ENCODE measurements around the gene RBP5. TPM values are rescaled to one million over a fixed set of nuclear protein-coding genes. Genes with fewer than 3 reads are reported as not detected.

The RBP5 gene
- total and polyA plus RNA-seq, 9 of the 15 experiments (the other 6 are each of a cell fraction or from before 2014, with no cell fraction given) = 8.6 to 22.5 (median 11.4) TPM

DNA sequence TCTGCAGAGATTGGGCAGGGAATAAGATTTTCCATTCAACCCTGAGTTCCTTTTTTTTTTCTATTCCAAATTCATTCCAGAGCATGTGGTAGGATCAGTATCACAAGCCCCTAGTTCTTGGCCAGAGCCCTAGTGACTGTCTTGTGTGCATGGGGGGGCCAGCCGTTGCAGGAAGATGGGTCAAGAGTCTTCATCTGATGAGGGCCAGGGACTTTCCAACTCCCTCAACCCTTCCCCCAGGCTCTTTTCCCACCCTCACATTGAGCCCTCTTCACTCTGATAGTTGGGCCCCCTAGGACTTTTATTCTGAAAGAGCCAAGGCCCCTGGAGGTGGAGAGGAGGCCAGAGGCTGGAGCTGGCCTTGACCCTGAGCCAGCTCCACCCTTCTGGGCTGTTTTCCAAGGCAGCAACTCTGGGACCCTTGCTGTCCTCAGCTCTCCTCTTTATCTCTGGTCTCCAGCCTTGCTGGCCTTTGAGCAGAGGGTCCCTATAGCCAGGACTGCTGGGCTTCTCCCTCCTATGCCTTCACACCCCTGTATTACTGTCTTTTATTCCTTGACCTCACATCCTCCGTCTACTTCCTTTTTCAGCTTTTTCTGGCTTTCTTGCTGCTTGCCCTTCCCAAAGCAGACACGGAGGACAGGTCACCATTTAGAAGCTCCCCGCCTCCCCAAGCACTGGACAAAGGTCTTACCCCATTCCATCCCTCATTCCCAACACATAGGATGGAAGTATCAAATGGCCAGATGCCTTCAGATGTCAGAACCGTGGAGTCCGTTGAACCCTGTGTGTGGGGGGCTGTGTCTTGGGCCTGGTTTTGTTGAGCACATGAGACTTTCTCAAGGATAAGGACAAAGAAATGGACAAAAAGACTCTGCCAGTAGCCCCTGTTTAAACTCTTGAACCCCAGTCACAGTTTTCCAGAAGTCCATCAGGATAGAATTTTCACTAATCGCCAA lies 5.6 kb downstream of the RBP5 start:
- POLR2A ChIA-PET = interaction anchor here (0.7 to 1.7 kb wide), 5 partner anchors 10 to 179 kb away, joined by 3 to 7 read pairs (median 4); partner anchors contain the start of genes C12orf57 and RNU7-1
- Histone ChIP-seq H3K27ac (ENCODE audit: extremely low read depth, low read depth, low read length) (peak overlapping the region; percentile 88), H4K20me1 (replicated peaks; ENCODE audit: control insufficient read depth, insufficient read depth, low read length) (no peaks in the 10 kb centered on the region), H2AFZ (ENCODE audit: low read depth, low read length) (peak overlapping the region; percentile 14), H3K79me2 (ENCODE audit: control insufficient read depth, insufficient read depth, low read length) (peaks cover 11% of the 10 kb centered on the region), H3K9me3 (replicated peaks; ENCODE audit: control insufficient read depth, insufficient read depth, low read depth, low read length) (no peaks in the 10 kb centered on the region), H3K9ac (ENCODE audit: insufficient read depth in 1 of 2, low read depth in 2 of 2, low read length in 2 of 2) (peak overlapping the region; percentile 15 to 35; a peak in 3 of 4 replicates), H3K4me1 (replicated peaks in 1 of 2; ENCODE audit: control insufficient read depth in 2 of 2, insufficient read depth in 2 of 2, low read length in 2 of 2) (peaks cover 51 to 64% of the 10 kb centered on the region in 2 experiments), H3K4me2 (ENCODE audit: insufficient read depth, low read length) (peak overlapping the region; percentile 40), H3K36me3 (ENCODE audit: control insufficient read depth, insufficient read depth, low read length) (0 out of 3 replicates have a peak, but pooled peaks cover 4% of the 10 kb centered on the region), H3K27me3 (ENCODE audit: control insufficient read depth in 2 of 2, insufficient read depth in 2 of 2, low read length in 2 of 2) (no peaks in the 10 kb centered on the region), H3K4me3 (no peak overlapping the region), H3K9me1 (ENCODE audit: control insufficient read depth, insufficient read depth, low read length) (no peaks in the 10 kb centered on the region)
- FAIRE-seq (peak; percentile 99), DNase-seq (ENCODE audit: extremely low read depth in 1 of 4, low spot score in 3 of 4) (peak; percentile 76 to 94 (median 83)), ATAC-seq (peak; percentile 86)
- CTCF ChIA-PET (ENCODE audit: low intra/inter-chr PET ratio) = no interaction called here
- 13% methylated on average over 6 of the region's 7 CpGs for WGBS (ENCODE audit: insufficient coverage, low coverage, missing lambda C conversion rate)
- BruUV-seq (replicated peaks) = no TSS peak
- intact Hi-C loops (cut with micrococcal nuclease) (loop anchor here (5.0 kb wide), 1 partner anchor 64 kb away; the partner anchor contains the start of gene PEX5), in situ Hi-C loops (cut with MboI) (no loop called here)
- TF ChIP-seq CXXC5 (CRISPR knock-in tag; IDR thresholded peaks at IDR 0.05) (no peak), TBL1XR1 (IDR thresholded peaks at IDR 0.05; ENCODE audit: low read length in 2 of 2) (peak; percentile 46 to 66; a peak in 2 of 4 replicates), TCF7L2 (IDR thresholded peaks at IDR 0.05; ENCODE audit: low read depth, low read length) (no peak), FIP1L1 (IDR thresholded peaks at IDR 0.05; ENCODE audit: low read depth, low read length, poor library complexity, severe bottlenecking) (no peak), JUNB (CRISPR knock-in tag; conservative IDR thresholded peaks at IDR 0.05) (no peak), PHF8 (IDR thresholded peaks at IDR 0.05; ENCODE audit: borderline replicate concordance, low read length) (no peak; the same call in 1 of the 2 replicates), RBM15 (IDR thresholded peaks at IDR 0.05; ENCODE audit: insufficient read depth, low read length) (no peak), ZNF282 (CRISPR knock-in tag; IDR thresholded peaks at IDR 0.05) (no peak), EHMT2 (IDR thresholded peaks at IDR 0.05) (no peak), CBFB (CRISPR knock-in tag; IDR thresholded peaks at IDR 0.05) (no peak), ZNF785 (CRISPR knock-in tag; IDR thresholded peaks at IDR 0.05) (no peak), HMG20B (CRISPR knock-in tag; IDR thresholded peaks at IDR 0.05) (no peak), TBP (optimal IDR thresholded peaks at IDR 0.05; ENCODE audit: low read depth, low read length) (peak; percentile 23), ZNF57 (CRISPR knock-in tag; IDR thresholded peaks at IDR 0.05) (no peak), MED1 (CRISPR knock-in tag; IDR thresholded peaks at IDR 0.05; ENCODE audit: borderline replicate concordance) (no peak), DPF2 (IDR thresholded peaks at IDR 0.05) (peak; percentile 90), TFAM (CRISPR knock-in tag; conservative IDR thresholded peaks at IDR 0.05) (no peak), PHF20 (IDR thresholded peaks at IDR 0.05; ENCODE audit: partially characterized antibody) (no peak)
- TF ChIP-seq, protein P1, sequence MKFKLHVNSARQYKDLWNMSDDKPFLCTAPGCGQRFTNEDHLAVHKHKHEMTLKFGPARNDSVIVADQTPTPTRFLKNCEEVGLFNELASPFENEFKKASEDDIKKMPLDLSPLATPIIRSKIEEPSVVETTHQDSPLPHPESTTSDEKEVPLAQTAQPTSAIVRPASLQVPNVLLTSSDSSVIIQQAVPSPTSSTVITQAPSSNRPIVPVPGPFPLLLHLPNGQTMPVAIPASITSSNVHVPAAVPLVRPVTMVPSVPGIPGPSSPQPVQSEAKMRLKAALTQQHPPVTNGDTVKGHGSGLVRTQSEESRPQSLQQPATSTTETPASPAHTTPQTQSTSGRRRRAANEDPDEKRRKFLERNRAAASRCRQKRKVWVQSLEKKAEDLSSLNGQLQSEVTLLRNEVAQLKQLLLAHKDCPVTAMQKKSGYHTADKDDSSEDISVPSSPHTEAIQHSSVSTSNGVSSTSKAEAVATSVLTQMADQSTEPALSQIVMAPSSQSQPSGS (CRISPR knock-in tag; IDR thresholded peaks at IDR 0.05) = no peak
- TF ChIP-seq, protein P2, sequence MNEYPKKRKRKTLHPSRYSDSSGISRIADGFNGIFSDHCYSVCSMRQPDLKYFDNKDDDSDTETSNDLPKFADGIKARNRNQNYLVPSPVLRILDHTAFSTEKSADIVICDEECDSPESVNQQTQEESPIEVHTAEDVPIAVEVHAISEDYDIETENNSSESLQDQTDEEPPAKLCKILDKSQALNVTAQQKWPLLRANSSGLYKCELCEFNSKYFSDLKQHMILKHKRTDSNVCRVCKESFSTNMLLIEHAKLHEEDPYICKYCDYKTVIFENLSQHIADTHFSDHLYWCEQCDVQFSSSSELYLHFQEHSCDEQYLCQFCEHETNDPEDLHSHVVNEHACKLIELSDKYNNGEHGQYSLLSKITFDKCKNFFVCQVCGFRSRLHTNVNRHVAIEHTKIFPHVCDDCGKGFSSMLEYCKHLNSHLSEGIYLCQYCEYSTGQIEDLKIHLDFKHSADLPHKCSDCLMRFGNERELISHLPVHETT (CRISPR knock-in tag; conservative IDR thresholded peaks at IDR 0.05 in 1 of 2, IDR thresholded peaks at IDR 0.05 in 1 of 2) = no peak
